Activated effector memory CD4-positive, alpha-beta T cell treated with Interleukin-2 at 50 U/mL for 16 hours (primary cell): ENCODE results near the gene RBM15.

Source experiments
- DNase-seq: peaks from one replicate; pipeline ENCODE4 v3.0.0-alpha.2; 2020

Gene RBM15

GRCh38 chr1:110338886-110339406, at the start of gene RBM15:
RBM15 (plus strand) TSS chr1:110339377; CDS start chr1:110339406, 29 bp downstream.
- DNase-seq: peak; percentile 94

- DNase-seq: no peak
Measured at GRCh38 chr1:110291241-110292030, 47.7 kb upstream of the RBM15 start.

- no peak for DNase-seq
Measured at GRCh38 chr1:110292031-110292741, 47.0 kb upstream of the RBM15 start.

- no peak for DNase-seq
Measured at GRCh38 chr1:110293601-110294104, 45.5 kb upstream of the RBM15 start.

- no peak for DNase-seq
Measured at GRCh38 chr1:110294308-110294707, 44.9 kb upstream of the RBM15 start.

- no peak for DNase-seq
Measured at GRCh38 chr1:110298991-110299390, 40.2 kb upstream of the RBM15 start.

- no peak for DNase-seq
Measured at GRCh38 chr1:110300412-110301085, 38.6 kb upstream of the RBM15 start.

- no peak for DNase-seq
Measured at GRCh38 chr1:110302836-110303235, 36.3 kb upstream of the RBM15 start.

- DNase-seq: no peak
Measured at GRCh38 chr1:110305900-110306420, 33.2 kb upstream of the RBM15 start.

GRCh38 chr1:110307239-110307974, 31.8 kb upstream of the RBM15 start:
- no peak for DNase-seq

- DNase-seq: no peak
Measured at GRCh38 chr1:110308247-110308646, 30.9 kb upstream of the RBM15 start.

GRCh38 chr1:110309139-110309538, 30.0 kb upstream of the RBM15 start:
- DNase-seq: no peak

GRCh38 chr1:110309767-110310166, 29.4 kb upstream of the RBM15 start:
- no peak for DNase-seq

GRCh38 chr1:110310300-110310699, 28.9 kb upstream of the RBM15 start:
- no peak for DNase-seq

GRCh38 chr1:110312188-110313121, 26.7 kb upstream of the RBM15 start:
- peak; percentile 57 for DNase-seq

- no peak for DNase-seq
Measured at GRCh38 chr1:110316735-110317134, 22.4 kb upstream of the RBM15 start.

GRCh38 chr1:110318046-110318445, 21.1 kb upstream of the RBM15 start:
- no peak for DNase-seq

- DNase-seq: no peak
Measured at GRCh38 chr1:110319332-110320167, 19.6 kb upstream of the RBM15 start.

- DNase-seq: no peak
Measured at GRCh38 chr1:110320168-110320518, 19.0 kb upstream of the RBM15 start.

GRCh38 chr1:110321045-110321444, 18.1 kb upstream of the RBM15 start:
- no peak for DNase-seq
